Dermis lymphatic vessel endothelial cell (primary cell): ENCODE measurements around the gene SULT4A1. TPM values are rescaled to one million over a fixed set of nuclear protein-coding genes. Genes with fewer than 3 reads are reported as not detected.

Experiments
- total RNA-seq: library from RNA; depleted of rRNA; stranded (reverse); fragments of >200 nt; gene quantifications from 2 replicates; pipeline ENCODE4 v1.2.1, GENCODE V29; 2014

Gene SULT4A1, protein sequence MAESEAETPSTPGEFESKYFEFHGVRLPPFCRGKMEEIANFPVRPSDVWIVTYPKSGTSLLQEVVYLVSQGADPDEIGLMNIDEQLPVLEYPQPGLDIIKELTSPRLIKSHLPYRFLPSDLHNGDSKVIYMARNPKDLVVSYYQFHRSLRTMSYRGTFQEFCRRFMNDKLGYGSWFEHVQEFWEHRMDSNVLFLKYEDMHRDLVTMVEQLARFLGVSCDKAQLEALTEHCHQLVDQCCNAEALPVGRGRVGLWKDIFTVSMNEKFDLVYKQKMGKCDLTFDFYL
- under 0.01 and 0.26 TPM in 2 replicates for total RNA-seq

DNA sequence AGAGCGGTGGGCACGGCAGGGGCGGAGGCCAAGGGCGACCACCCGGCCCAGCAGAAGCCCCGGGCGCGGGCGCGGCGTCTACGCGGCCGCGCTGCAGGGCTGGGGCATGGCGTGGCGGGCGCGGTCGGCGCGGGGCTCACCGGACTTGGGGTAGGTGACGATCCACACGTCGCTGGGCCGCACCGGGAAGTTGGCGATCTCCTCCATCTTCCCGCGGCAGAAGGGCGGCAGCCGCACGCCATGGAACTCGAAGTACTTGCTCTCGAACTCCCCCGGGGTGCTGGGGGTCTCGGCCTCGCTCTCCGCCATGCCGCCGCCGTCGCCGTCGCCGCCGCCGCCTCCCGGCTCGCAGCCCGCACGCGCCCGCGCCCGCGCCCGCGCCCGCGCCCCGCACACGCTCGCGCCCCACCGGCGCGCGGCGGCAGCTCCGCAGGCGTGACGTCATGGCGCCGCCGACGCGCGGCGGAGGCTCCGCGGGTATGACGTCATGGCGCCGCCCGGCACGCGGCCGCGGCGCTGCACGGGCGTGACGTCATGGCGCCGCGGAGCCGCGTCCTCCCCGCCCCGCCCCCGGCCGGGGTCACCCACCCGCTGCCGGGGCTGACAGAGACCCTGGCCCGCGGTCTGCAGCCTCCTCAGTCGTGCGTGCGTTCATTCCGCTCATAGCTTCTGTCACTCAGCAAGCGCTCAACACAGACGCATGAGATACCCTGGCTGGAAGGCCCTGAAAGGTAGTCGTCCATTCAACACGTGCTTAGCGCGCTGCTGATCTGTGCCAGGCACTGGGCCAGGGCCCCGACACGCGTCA lies at the start of gene SULT4A1:
Gene SULT4A1, minus strand, starts transcription at position 440 of the 808 bp plus-strand sequence. Its CDS starts 131 bp downstream, at position 309.

GRCh38 chr22:43891360-43892182 lies 29.3 kb upstream of the SULT4A1 start, which contains the start of gene PNPLA5:
TSS of gene PNPLA5 (minus strand) at chr22:43892013. CDS start at chr22:43891880, 133 bp downstream.

GRCh38 chr22:43812149-43812842 lies 50.0 kb downstream of the SULT4A1 start, which contains the start of gene EFCAB6:
TSS of gene EFCAB6 (minus strand) at chr22:43812305. CDS start at chr22:43782318, 29,987 bp downstream.

Other genes with a start within 250 kb of the SULT4A1 start
- gene EFCAB6, start 50.2 kb downstream of the SULT4A1 start, total RNA-seq = 0.22 and 1.1 TPM in 2 replicates
- gene PNPLA5, start 29.5 kb upstream of the SULT4A1 start, total RNA-seq = not detected in 2 replicates
- gene PNPLA3, start 61.3 kb upstream of the SULT4A1 start, total RNA-seq = 0.26 and 0.33 TPM in 2 replicates
- gene SAMM50, start 92.9 kb upstream of the SULT4A1 start, total RNA-seq = 37.7 and 43.3 TPM in 2 replicates
- 38.4 and 92.7 TPM in 2 replicates for gene PARVB, start 161.8 kb upstream of the SULT4A1 start, total RNA-seq